H1 (cell line): ENCODE data around the gene THUMPD2.

Experiments used
- CREB1 ChIP-seq: IDR thresholded peaks from 2 replicates; pipeline ENCODE4 v1.6.1; 2012; ENCODE audit warnings: inconsistent platforms
- CTCF ChIP-seq, 3 experiments: IDR thresholded peaks; 1 replicate in 2 of 3; 2 replicates in 1 of 3; pipeline versions ENCODE4 v1.5.1 to v1.6.1; 2011; ENCODE audit warnings: low read length in 3 of 3, mild to moderate bottlenecking in 3 of 3, inconsistent platforms in 2 of 3, low read depth in 1 of 3, moderate library complexity in 1 of 3; ENCODE audit not compliant: insufficient read depth in 1 of 3; ENCODE audit errors: control extremely low read depth in 1 of 3
- POLR2A ChIP-seq, 2 experiments: IDR thresholded peaks; 1 replicate in 1 of 2; 2 replicates in 1 of 2; pipeline ENCODE4 v1.6.1; 2011; ENCODE audit warnings: low read depth in 2 of 2, low read length in 2 of 2, mild to moderate bottlenecking in 2 of 2; ENCODE audit errors: control extremely low read depth in 1 of 2
- SP2 ChIP-seq: IDR thresholded peaks from 2 replicates; pipeline ENCODE4 v1.6.1; 2012; ENCODE audit warnings: mild to moderate bottlenecking, low read length, inconsistent platforms
- TEAD4 ChIP-seq: IDR thresholded peaks from 2 replicates; pipeline ENCODE4 v1.6.1; 2012; ENCODE audit warnings: low read depth, low read length, inconsistent platforms, mixed read lengths

DNA sequence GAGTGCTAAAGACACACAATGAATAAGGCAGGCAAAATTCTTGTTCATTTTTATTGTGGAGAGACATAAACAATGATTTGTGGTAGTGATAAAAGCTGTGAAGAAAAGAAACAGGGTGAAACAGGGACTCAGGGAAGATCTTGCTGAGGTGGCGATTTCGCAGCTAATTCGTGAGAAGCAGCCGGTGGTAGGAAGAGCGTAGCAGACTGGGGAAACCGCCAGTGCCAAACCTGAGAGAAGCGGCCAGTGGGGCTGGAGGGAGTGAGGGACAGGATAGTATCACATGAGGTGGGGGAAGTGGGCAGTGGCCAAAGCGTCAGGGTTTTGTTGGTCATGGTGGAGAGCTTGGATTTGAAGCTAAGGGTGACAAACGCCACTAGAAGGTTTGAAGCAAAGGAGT is 71.1 kb downstream of the THUMPD2 start:
- TF ChIP-seq CREB1 (no peak), SP2 (no peak), POLR2A (IDR thresholded peaks at IDR 0.05; ENCODE audit: control extremely low read depth in 1 of 2, low read depth in 2 of 2, low read length in 2 of 2) (no peak), CTCF (IDR thresholded peaks at IDR 0.05; ENCODE audit: control extremely low read depth in 1 of 3, insufficient read depth in 1 of 3, low read depth in 1 of 3, low read length in 3 of 3) (no peak), TEAD4 (no peak)
